Measurements from ENCODE around the gene SFXN5.
"Not testable (repeated sequence)": the region's sequence is repeated elsewhere in the genome, so short reads cannot be mapped to it uniquely, and the experiment has no call there.

SFXN5 gene, protein sequence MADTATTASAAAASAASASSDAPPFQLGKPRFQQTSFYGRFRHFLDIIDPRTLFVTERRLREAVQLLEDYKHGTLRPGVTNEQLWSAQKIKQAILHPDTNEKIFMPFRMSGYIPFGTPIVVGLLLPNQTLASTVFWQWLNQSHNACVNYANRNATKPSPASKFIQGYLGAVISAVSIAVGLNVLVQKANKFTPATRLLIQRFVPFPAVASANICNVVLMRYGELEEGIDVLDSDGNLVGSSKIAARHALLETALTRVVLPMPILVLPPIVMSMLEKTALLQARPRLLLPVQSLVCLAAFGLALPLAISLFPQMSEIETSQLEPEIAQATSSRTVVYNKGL

DNA sequence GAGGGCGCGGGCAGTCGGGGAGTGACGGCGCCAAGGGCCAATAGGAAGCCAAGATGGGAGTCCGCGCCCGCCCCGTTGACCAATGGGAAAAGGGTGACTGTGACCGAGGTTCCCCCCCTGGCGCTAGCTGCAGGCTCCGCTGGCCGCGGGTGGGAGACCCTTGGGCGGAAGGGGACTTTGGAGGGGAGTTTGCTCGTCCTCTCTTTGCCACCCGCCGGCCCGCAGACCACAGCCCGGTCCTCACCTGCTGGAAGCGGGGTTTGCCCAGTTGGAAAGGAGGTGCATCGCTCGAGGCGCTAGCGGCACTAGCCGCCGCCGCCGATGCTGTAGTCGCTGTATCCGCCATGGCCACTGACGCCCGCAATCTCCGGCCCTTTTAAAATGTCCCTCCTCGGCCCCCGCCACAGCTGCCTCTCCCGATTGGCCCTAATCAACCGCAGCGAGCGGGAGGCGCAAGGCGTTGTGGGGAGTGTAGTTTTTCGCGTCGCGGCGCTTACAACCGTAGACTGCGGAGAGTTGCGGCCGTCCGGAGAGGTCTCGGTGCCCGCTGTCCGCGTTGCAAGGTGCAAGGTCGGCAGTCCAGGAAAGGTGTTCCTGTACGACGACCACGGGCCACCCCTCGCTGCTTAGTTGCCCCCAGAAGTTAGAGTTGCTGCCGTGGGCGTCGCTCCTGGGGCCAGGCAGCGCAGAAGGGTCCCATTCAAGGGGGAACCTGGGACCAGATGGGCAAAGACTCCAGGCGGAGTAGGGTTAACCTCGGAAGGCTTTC lies at the start of gene SFXN5:
SFXN5 (minus strand) TSS at position 353 of the 769 bp plus-strand sequence; CDS start at position 346, 7 bp downstream.
- intact Hi-C loops (cut with DNase I) = loop anchor here (5.0 kb wide), 1 partner anchor 79 kb away; no protein-coding TSS in a partner anchor
- DNase-seq = peak; percentile 97 to 100 (median 99)

DNA sequence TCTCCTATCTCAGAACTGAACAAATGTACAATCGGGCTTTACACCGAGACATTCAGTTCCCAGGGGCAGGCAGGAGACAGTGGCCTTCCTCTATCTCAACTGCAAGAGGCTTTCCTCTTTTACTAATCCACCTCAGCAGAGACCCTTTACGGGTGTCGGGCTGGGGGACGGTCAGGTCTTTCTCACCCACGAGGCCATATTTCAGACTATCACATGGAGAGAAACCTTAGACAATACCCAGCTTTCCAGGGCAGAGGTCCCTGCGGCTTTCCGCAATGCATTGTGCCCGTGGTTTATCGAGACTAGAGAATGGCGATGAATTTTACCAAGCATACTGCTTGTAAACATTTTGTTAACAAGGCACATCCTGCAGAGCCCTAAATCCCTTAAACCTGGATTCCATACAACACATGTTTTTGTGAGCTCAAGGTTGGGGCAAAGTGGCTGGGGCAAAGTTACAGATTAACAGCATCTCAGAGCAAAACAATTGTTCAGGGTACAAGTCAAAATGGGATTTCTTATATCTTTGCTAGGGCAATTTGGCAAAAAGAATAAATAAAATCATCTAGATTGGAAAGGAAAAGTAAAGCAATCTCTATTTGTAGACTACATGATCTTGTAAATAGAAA lies 48.2 kb upstream of the SFXN5 start:
- intact Hi-C loops (cut with DNase I); DNase-seq: not testable (repeated sequence)

DNA sequence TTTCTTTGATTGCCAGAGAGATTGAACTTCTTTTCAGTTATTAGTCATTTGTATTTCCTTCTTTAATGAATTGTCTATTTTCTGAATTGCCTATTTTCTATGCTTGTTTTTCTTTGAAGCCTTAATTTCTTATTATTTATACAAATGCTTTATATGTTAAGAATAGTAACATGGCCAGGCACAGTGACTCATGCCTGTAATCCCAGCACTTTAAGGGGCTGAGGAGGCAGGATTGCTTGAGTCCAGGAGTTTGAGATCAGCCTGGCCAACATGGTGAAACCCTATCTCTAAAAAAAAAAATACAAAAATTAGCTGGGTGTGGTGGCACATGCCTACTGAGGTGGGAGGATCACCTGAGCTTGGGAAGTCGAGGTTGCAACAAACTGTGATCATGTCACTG lies 45.9 kb upstream of the SFXN5 start:
- intact Hi-C loops (cut with DNase I) = no loop called here
- no peak for DNase-seq

DNA sequence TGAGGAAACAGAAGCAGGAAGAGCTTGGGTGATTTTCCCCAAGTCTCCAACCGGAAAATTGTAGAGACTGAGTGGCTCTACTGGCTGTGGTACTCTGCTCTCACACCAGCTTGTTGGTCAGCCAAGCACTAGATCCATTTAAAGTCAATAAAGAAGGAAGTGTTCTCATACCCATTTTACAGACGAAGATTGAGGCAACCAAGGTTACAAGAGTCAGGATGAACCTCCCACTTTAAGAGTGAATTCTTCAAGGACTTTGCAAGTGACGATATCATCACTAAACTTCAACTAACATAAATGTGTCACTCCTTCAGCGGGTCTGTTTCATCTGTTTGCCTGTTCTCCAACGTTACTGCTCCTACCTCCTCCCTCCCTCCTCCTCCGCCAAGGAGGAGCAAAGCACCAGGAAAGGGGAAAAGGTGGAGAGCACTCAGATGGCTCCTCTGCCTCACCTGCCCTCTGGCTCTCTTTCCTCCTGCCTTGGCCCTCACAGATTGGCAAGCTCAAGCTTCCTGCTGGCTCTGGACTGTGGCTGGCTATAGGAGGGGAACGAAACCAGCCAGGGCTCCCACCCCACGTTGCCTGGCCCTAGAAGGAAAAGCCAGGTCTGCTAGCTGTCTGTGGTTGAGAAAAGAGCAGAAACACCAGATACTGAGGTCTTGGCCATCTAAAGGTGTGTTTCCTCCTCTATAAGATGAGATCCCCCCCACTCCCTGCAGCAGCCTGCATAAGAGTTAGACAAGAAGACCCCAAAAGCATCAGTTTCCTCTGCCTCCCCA lies 44.9 kb upstream of the SFXN5 start:
- DNase-seq = no peak
- intact Hi-C loops (cut with DNase I) = no loop called here

DNA sequence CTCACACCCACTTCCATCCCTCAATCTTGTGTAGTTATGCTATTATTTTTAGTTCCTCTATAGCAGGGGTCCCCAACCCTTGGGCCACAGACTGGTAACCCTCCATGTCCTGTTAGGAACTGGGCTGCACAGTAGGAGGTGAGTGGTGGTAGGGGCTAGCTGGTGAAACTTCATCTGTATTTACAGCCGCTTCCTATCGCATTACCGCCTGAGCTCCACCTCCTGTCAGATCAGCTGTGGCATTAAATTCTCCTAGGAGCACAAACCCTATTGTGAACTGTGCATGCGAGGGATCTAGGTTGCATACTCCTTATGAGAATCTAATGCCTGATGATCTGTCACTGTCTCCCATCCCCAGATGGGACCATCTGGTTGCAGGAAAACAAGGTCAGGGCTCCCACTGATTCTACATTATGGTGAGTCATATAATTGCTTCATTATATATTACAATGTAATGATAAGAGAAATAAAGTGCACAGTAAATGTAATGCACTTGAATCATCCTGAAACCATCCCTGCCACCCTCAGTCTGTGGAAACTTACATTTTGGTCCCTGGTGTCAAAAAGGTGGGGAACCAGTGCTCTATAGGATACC lies 42.9 kb upstream of the SFXN5 start:
- DNase-seq = no peak
- intact Hi-C loops (cut with DNase I) = no loop called here

DNA sequence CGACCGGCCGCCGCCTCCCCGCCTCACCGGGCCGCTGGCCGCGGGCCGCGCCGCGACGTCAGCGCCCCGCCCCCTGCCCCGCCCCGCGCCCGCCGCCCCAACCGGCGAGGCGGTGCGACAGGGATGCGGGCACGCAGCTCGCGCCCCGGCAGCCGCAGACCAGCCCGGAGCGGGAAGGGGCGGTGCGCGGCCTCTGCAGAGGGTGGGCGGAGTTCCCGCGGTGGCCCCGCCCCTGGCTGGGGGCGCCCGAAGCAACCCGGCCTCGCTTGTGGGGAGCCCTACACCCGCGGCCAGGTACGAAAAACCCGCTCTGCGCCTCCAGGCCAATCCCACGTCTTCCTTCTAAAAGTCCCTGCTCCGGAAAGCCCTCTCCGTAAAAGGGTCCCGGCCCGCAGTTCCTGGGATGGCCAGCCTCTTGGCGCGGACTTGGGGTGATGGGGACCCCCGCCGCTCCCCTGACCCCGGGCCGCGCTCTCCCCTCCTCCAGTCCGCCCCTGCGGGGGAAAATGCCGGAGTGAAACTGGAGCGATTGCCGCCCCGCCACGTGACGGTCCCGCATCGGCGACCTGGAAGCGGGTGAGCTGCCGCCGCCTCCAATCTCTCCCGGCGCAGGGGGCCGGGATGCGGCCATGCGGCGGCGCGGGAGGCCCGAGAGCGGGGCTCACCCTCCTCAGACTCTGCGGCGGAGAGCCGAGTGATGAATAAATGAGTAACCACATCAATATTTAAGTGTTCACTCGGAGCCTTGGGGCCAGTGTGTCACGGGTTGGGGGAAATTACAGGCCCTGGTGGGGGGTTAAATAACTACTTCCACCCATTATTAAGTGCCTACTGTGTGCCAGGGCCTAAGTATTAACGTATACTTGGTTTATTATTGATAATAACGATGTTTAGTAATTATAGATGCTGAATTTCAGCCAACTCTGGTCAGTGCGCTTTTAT lies 41.7 kb upstream of the SFXN5 start, which contains the start of gene RAB11FIP5:
RAB11FIP5 (minus strand) TSS at position 36 of the 942 bp plus-strand sequence. CDS start 171 bp downstream, outside the sequence.
- intact Hi-C loops (cut with DNase I) = no loop called here

DNA sequence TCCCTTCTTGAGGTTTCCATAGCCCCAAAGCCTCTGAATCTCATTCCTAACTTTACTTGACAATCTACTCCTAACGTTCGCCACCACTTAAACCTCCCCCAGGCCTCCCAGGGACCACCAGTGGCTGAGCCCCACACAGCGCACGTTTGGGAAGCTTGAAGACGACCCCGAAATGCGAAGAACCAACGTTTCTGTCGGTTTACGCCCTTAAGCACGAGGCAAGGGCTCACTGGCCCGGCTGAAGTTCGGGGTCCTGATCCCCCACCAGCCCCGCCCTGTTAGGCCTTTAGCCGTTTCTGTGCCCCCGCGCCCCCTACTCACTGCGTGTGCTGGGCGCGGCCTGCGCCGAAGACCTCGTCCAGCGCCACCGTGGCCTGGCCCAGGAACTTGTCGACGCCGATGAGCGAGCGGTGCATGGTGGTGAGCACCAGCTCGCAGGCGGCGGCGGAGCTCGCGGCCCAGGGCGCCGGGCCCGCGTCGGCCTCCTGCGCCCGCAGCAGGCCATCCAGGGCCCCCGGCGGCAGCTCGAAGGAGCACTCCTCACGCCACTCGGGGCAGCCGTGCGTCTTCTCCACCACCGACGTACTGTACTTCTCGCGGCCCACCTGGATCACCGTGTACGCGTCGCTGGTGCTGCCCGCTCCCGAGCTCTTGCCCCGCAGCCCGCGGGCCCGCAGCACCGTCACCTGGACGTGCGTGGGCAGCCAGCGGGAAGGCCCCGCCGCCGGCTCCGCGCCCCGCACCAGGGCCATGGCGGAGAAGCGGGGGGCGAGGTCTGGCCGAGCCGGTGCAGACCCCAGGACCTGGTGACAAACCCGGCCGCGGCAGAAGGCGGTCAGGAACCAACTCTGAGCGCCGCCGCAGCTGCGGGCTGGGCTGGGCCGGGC lies 40.8 kb upstream of the SFXN5 start:
- intact Hi-C loops (cut with DNase I) = no loop called here

More for the DNA sequence above, 41.7 kb upstream of the SFXN5 start, which contains the start of gene RAB11FIP5:
- peak; percentile 53 to 97 (median 79) for DNase-seq

DNA sequence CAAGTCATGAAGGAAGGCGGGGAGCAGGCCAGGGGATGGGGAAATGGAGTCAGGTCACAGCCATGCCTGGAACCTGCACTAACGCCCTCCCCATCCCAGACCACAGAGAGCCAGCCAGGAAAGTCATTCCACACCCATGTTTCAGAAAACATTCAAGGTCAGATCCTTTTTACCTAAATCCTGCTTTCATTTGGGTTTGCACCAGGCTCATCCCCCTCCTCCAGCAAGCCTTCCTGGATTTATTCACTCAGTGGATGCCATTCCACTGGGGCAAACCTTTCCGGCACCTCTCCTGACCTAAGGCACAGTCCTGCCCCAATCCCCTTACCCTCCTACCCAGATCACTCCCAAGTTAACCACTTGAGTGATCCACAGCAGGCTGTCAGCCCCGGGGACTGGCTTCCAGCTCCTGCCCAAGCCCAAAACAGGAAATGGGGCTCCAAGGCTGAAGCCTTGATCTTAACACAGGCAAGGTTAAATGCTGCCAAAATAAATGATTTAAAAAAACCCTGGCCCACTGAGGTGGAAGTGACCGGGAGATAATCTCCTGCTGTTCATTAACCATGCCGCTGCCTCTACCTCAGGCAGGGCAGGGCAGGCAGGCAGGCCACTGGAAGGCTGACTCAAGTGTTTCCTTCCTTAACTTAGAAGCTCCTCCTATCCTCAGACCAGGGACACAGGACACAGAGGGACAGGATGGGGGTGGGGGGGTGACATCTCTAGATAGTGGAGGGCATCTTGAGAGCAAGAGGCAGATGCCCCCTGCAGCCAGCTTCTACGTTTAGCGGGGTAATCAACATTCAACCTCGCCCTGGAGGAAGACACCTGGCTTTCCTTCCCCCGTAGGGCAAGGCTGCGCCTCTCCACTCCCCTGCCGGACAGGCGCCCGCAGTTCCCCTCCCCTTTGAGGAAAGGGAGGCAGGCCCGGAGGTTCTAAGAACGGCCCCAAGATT lies 39.8 kb upstream of the SFXN5 start:
- peak in 1 of 10 donors; percentile 67 for DNase-seq
- intact Hi-C loops (cut with DNase I) = no loop called here

More for the DNA sequence above, 40.8 kb upstream of the SFXN5 start:
- peak in 4 of 10 donors; percentile 15 to 85 (median 51) for DNase-seq

DNA sequence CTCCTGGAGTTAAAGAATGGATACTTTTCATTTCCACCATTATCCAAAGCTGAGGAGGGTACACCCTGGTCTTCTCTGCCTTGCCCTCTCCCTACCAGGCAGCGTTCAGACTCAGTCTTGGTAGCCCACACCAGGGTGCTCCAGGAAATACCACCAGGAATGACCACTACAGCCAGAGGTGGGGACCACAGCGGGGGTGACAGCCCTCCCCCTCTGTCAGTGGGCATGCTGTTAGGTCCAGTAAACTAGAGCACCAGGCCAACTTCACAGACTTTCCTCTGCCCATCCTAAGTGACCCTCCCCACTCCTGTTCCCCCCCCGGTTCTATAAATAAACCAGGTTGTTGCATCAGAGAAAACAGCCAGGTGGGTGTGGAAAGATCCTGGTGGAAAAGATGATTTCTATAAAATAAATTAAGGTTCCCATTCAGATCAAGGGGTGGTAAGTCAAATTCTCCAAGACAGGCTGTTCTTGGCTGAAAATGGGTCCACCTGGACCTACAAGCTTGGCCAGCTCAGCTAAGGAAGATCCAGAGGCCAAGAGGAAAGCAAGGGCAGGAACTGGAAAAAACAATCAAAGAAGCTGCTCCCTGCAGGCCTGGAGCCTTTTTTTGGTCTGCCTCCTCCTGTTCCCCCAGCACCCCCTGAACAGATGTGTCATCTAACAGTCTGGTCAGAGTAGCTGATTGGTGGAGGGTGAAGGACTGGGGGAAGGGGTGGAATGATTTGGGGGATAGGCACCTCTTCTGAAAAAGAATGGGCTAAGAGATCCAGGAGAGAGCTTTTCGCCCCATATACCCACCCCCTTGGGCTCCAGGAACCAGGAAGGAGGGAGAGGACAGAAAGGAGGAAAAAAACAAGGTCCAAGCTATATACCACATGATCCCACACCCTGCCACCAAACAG lies 38.9 kb upstream of the SFXN5 start:
- intact Hi-C loops (cut with DNase I) = no loop called here
- DNase-seq = peak in 1 of 10 donors; percentile 72

DNA sequence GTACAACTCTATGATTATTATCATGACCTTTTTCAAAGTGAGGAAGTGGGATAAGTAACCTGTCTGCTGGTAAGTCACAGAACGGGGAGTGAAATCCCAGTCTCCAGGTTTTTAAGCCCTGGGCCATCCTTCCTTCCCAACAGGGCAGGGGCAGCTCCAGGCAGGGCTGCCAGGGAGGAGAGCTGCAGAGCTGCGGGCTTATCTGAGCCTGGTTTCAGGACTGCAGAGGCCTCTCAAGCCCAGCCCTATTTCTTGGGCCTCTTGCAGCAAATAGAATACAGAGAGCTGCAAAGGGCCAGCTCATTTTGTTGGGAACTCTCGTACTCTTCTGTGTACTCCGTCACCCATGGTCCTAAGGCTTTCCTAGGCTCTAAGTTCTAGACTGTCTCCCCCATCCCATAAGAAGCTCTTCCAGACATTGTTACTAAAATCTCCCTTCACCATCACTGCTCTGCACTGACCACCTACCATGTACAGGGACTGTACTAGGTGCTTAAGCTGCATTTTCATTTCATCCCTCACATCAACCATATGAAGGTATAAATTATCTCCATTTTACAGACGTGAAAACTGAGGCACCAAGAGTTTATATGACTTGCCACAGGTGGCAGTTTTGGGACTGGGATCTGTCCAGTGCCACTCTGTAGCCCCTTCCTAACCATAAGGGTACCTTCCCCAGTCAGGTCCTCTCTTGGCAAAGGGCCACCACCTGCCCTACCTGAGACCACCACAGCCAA lies 38.1 kb upstream of the SFXN5 start:
- DNase-seq = peak in 1 of 10 donors; percentile 17
- intact Hi-C loops (cut with DNase I) = no loop called here

DNA sequence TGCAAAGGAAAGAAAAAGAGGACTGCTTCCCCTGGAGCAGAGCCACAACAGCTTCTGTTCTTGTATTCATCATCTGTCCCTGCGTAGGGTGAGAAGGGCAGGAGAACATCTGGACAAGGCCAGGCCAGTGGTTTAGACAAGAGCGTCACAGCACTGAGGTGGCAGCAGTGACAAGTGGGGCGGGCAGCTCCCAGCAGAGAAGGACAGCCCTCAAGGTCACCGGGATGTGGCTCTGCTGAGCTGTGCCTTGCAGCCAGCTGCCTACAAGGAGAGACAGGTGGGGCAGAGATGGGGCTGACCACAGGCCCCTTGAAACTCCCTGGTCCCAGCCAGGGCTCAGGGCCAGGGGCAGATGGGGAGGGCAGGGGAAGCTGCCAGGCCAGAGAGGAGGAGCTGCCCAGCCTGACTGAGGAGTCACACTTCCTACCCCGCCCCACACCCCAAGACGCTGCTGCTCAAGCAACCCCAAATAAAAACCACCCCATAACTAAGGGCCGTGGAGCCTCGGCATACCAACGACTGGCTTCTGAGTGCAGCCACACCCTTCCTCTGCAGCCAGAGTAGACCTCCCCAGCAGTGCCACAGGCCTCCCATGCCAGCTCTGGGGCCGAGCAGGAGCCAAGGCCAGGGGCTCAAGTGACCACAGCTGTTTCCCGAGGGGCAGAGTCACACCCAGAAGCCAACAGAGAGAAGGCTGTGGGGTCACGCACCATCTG lies 35.9 kb upstream of the SFXN5 start:
- intact Hi-C loops (cut with DNase I) = no loop called here
- DNase-seq = no peak

DNA sequence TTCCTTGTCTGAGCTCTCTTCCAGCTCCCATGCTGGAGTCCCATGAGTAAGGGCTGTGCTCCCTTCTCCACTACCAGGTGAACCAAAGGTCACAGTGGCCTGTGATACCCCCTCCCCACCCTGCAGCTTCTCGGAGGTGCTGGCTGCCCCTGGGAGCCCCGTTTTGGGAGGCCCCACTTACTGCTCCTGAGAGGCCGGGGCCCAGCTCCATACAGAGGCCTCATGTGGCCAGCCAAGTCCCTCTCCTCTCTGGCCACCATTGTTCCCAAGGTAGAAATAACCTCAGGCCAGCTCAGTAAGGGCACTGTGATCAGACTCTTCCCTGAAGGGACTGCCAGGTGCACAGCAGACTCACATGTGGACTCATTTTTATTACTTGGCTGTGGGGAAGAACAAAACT lies 35.3 kb upstream of the SFXN5 start:
- intact Hi-C loops (cut with DNase I) = no loop called here
- no peak for DNase-seq

DNA sequence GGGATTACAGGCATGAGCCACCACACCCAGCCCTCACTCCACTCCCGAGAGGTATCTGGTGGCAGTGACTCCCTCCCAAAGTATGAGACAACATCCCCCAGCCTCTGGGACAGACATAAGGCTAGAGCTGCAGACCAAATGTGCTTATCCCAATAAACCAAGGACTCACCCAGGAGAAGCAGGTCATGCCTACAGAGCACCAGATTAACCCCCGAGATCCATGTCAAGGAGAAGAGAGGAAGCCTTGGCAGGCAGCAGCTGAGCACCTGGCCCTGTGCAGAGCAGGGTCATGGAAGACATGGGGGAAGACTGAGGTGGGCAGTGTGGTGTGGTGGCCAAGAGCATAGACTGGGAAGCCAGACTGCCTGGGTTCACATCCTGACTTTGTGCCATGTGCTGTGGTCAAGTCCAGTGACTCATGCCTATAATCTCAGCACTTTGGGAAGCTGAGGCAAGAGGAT lies 34.0 kb upstream of the SFXN5 start:
- DNase-seq = peak in 1 of 10 donors; percentile 24
- intact Hi-C loops (cut with DNase I) = no loop called here

DNA sequence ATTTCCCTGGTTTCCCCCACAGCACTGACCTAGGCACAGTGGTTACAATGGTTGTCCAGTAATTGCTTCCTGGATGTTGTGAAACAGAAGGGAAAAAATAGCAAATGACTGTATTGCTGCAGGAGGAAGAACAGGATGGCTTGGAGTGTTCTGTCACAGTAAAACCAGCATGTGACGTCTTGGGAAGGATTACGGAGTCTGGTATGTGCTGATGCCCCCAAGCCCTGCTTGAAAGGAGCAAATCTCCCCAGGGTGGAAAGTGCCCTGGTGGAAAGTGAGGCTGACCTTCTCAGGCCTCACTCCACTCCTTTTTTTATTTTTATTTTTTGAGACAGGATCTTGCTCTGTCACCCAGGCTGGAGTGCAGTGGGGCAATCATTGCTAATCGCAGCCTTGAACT lies 33.4 kb upstream of the SFXN5 start:
- DNase-seq = peak in 1 of 10 donors; percentile 35
- intact Hi-C loops (cut with DNase I) = no loop called here

Data from posterior cingulate gyrus (tissue), 11 donors.